Ovary (tissue), 3 donors: ENCODE measurements around the gene EBF4.

Experiments
- EP300 ChIP-seq: sonication (generic); formaldehyde crosslinking; IDR thresholded peaks from one replicate; pipeline ENCODE4 v1.6.1; 2017; ENCODE audit warnings: antibody characterized with exemption
- POLR2A ChIP-seq: fragments of 450-650 bp; IDR thresholded peaks from one replicate; pipeline ENCODE4 v1.6.1; 2017; ENCODE audit warnings: antibody characterized with exemption, mild to moderate bottlenecking, moderate library complexity
- TF ChIP-seq, protein P1 (sequence below), 3 donors: fragments of 450-650 bp in 2 of 3; fragments of 200-600 bp in 1 of 3; IDR thresholded peaks; one replicate each; pipeline versions ENCODE4 v1.5.1 to v1.8.0; 2016 to 2022; ENCODE audit warnings: antibody characterized with exemption in 3 of 3, mild to moderate bottlenecking in 1 of 3
- donor health status: DM: no; HTN: no; CAD: no.

GRCh38 chr20:2768632-2769015 lies 76.0 kb downstream of the EBF4 start:
- no peak for TF ChIP-seq POLR2A
- no peak for TF ChIP-seq EP300
- TF ChIP-seq, protein P1, sequence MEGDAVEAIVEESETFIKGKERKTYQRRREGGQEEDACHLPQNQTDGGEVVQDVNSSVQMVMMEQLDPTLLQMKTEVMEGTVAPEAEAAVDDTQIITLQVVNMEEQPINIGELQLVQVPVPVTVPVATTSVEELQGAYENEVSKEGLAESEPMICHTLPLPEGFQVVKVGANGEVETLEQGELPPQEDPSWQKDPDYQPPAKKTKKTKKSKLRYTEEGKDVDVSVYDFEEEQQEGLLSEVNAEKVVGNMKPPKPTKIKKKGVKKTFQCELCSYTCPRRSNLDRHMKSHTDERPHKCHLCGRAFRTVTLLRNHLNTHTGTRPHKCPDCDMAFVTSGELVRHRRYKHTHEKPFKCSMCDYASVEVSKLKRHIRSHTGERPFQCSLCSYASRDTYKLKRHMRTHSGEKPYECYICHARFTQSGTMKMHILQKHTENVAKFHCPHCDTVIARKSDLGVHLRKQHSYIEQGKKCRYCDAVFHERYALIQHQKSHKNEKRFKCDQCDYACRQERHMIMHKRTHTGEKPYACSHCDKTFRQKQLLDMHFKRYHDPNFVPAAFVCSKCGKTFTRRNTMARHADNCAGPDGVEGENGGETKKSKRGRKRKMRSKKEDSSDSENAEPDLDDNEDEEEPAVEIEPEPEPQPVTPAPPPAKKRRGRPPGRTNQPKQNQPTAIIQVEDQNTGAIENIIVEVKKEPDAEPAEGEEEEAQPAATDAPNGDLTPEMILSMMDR (IDR thresholded peaks at IDR 0.05), result no peak
